Choroid plexus epithelial cell (primary cell): ENCODE measurements around the gene PELI2.

Experiments used
- DNase-seq: peaks from one replicate; pipeline ENCODE4 v3.0.0-alpha.2; 2010; ENCODE audit warnings: low read depth
- H3K4me3 ChIP-seq: 2 replicates; pipeline ENCODE4 v1.5.1; 2011; ENCODE audit warnings: low read depth, mild to moderate bottlenecking, control low read depth, low read length, moderate library complexity
- TF ChIP-seq, protein P1 (sequence below): conservative IDR thresholded peaks from 2 replicates; pipeline ENCODE4 v1.5.1; 2011; ENCODE audit warnings: low read depth, mild to moderate bottlenecking, control low read depth, inconsistent platforms, low read length, moderate library complexity

Gene PELI2

GRCh38 chr14:56339855-56340701 is 221.9 kb downstream of the PELI2 start:
- TF ChIP-seq, protein P1, sequence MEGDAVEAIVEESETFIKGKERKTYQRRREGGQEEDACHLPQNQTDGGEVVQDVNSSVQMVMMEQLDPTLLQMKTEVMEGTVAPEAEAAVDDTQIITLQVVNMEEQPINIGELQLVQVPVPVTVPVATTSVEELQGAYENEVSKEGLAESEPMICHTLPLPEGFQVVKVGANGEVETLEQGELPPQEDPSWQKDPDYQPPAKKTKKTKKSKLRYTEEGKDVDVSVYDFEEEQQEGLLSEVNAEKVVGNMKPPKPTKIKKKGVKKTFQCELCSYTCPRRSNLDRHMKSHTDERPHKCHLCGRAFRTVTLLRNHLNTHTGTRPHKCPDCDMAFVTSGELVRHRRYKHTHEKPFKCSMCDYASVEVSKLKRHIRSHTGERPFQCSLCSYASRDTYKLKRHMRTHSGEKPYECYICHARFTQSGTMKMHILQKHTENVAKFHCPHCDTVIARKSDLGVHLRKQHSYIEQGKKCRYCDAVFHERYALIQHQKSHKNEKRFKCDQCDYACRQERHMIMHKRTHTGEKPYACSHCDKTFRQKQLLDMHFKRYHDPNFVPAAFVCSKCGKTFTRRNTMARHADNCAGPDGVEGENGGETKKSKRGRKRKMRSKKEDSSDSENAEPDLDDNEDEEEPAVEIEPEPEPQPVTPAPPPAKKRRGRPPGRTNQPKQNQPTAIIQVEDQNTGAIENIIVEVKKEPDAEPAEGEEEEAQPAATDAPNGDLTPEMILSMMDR: peak; percentile 95
- peak; percentile 97 for DNase-seq
- H3K4me3 ChIP-seq: no peak overlapping the region

DNA sequence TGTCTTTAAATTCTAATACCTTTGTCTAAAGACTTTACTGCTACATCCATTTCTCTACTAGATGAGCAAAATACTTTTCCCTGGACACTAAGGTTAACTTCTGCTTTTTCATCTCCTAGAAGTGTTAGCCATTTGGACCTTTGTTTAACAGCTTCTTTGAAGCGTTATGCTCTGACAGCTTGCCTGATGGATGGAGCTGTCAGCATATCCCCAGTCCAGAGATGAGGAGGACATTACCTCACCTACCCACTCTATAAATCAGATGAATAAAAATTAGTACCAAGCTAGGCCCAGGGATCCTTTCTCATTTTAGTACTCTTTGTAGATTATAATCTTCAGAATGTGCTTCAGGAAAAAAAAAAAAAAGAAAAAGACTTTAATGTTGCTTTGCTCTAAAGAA is 222.7 kb downstream of the PELI2 start:
- TF ChIP-seq, protein P1: no peak
- no peak for DNase-seq
- no peak overlapping the region for H3K4me3 ChIP-seq

- no peak overlapping the region for H3K4me3 ChIP-seq
- DNase-seq: peak; percentile 77
- TF ChIP-seq, protein P1: no peak
These were observed 223.7 kb downstream of the PELI2 start for GRCh38 chr14:56341766-56342493.

GRCh38 chr14:56342494-56342942 is 224.3 kb downstream of the PELI2 start:
- DNase-seq: peak; percentile 81
- H3K4me3 ChIP-seq: no peak overlapping the region
- TF ChIP-seq, protein P1: no peak

DNA sequence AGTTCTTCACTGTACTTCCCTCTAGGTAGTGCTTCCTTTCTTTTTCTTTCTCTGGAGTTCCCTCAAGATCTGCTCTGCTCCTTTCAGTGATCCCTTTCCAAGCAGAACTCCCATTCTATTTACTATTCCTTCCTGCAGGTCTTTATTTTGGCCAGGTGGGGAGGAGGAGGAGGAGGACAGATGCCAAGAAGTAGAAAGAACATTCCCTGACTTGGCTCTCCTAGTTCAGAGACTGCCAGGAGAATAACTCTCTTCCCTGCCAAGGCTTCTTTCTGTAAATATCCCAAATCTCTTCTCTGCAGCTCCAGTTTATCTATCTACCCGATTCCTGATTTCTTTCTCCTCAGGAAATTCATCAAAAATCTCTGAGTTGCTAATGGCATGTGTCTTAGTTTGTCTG is 231.7 kb downstream of the PELI2 start:
- DNase-seq: no peak
- TF ChIP-seq, protein P1: no peak
- no peak overlapping the region for H3K4me3 ChIP-seq
